Activated T-helper 2 cell treated with anti-CD3 and anti-CD28 coated beads, Interferon-gamma antibody, Interleukin-2, Interleukin-4, amounts not matched to agents 10 μg/mL and 5 μg/mL and 100 μg/mL, durations not matched to agents 14 hours and 24 hours and 36 hours (primary cell): ENCODE data around the gene MBNL1. TPM values are rescaled to one million over a fixed set of nuclear protein-coding genes. Genes with fewer than 3 reads are reported as not detected.

ENCODE experiments used
- DNase-seq: peaks from one replicate; pipeline ENCODE4 v3.0.0; 2021; ENCODE audit warnings: low spot score
- H3K27ac Mint-ChIP-seq: one replicate; pipeline ENCODE4 v1.8.0; 2021; ENCODE audit warnings: mixed read lengths
- H3K27me3 Mint-ChIP-seq: one replicate; pipeline ENCODE4 v1.8.0; 2021; ENCODE audit warnings: low read depth, mixed read lengths
- H3K36me3 Mint-ChIP-seq: one replicate; pipeline ENCODE4 v1.8.0; 2021; ENCODE audit warnings: low read depth, mixed read lengths
- H3K4me1 Mint-ChIP-seq: one replicate; pipeline ENCODE4 v1.8.0; 2021; ENCODE audit warnings: low read depth, mixed read lengths
- H3K4me3 Mint-ChIP-seq: one replicate; pipeline ENCODE4 v1.8.0; 2021; ENCODE audit warnings: low read depth, mild to moderate bottlenecking, moderate library complexity, mixed read lengths
- H3K9me3 Mint-ChIP-seq: one replicate; pipeline ENCODE4 v1.8.0; 2021; ENCODE audit warnings: mixed read lengths
- intact Hi-C: fragments of 100-400 bp; cut with micrococcal nuclease; formaldehyde crosslinking; loops from one replicate; pipeline ENCODE4 v1.15.1; 2023
- total RNA-seq: library from RNA; stranded (reverse); gene quantifications from 2 replicates; pipeline ENCODE4 v1.2.3, GENCODE V29; 2022

Gene MBNL1
- total RNA-seq, 1 donor from 2014 or later: 230 TPM

- Mint-ChIP-seq H3K4me1 (peaks cover 52% of the 10 kb centered on the region), H3K36me3 (peaks cover 36% of the 10 kb centered on the region), H3K27ac (no peak overlapping the region), H3K4me3 (no peak overlapping the region), H3K27me3 (no peaks in the 10 kb centered on the region), H3K9me3 (no peaks in the 10 kb centered on the region)
- intact Hi-C loops: loop anchor here (5.0 kb wide), 1 partner anchor 44 kb away; no protein-coding TSS in a partner anchor
- no peak for DNase-seq
Measured at GRCh38 chr3:152400887-152401286, 132.2 kb downstream of the MBNL1 start.

DNA sequence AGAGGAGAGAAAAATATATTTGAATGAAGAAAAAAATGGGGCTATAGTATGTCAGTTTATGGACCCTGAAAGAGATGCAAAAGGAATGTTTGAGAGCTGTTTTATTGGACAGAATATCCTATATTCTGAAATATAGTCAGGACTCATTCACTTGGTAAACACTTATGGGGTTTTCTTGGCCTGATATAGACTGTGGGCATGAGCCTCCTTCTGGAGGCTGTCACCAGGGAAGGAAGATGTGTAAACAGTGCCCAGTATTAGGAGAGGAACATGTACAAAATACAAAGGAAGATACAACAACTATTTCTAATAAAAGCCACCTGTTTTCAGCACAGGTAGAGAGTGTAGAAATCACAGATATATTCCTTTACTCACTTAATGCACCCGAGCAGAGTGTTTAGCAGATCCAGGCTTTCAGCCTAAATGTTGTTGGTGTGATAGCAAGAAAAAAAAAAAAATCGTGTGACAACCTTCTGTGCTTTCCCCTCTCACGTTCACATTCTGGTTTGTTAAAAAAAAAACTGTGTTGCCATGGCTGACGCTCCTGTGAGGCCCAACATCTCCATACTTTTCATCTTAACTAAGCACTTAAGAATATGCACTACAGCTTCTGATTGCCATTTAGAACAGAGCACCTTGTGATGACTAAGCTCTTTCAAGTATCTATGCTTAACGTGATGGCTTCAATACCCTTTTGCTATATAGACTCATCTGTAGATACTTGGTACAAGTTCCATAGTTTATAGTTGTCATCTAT is 134.1 kb downstream of the MBNL1 start:
- Mint-ChIP-seq H3K27ac (peak overlapping the region; percentile 64), H3K36me3 (peaks cover 27% of the 10 kb centered on the region), H3K27me3 (no peaks in the 10 kb centered on the region), H3K4me1 (peaks cover 59% of the 10 kb centered on the region), H3K9me3 (no peaks in the 10 kb centered on the region), H3K4me3 (no peak overlapping the region)
- intact Hi-C loops: loop anchor here (5.0 kb wide), 1 partner anchor 46 kb away; no protein-coding TSS in a partner anchor
- no peak for DNase-seq

DNA sequence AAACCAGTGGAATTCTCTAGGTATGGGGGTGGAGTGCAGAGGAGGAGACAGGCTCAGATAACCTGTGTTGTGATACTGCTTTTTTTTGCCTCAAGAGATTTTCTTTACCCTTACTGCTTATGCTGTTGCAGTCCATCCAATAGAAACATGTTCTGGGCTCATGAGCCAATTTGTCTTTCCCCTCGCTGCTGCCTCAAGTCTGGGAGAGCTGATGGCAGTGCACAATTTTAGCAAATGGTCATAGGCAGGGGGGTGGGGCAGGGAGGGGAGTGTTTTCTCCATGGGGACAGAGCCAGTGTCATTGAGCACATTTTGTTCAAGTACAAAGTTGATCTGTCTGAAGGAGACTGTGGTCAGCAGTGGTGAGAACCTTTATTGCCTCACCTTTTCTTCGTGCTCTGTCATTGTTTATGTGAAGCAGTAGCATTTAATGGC is 134.9 kb downstream of the MBNL1 start:
- Mint-ChIP-seq H3K27me3 (no peaks in the 10 kb centered on the region), H3K4me3 (no peak overlapping the region), H3K27ac (peak overlapping the region; percentile 64), H3K9me3 (no peaks in the 10 kb centered on the region), H3K4me1 (peaks cover 57% of the 10 kb centered on the region), H3K36me3 (peaks cover 24% of the 10 kb centered on the region)
- no peak for DNase-seq
- intact Hi-C loops: loop anchor here (5.0 kb wide), 1 partner anchor 46 kb away; no protein-coding TSS in a partner anchor

DNA sequence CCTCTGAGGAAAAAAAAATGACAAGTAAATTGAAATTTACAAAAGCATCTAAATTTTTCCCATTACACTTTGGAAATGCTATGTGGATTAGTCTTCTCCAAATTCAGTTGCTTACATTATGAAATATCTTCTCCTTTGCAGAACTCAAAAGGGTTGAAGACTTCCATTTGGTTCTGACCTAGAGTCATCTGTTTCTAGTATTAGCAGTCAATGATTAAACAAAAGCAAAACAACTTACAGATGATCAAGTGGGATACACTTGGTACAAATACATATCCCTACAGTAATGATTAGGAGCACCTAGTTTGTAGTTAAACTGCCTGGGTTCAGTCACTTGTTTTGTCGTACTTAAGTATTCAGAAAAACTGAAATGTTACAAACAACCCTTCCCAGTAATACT is 136.2 kb downstream of the MBNL1 start:
- Mint-ChIP-seq H3K4me3 (no peak overlapping the region), H3K27me3 (no peaks in the 10 kb centered on the region), H3K27ac (no peak overlapping the region), H3K9me3 (no peaks in the 10 kb centered on the region), H3K36me3 (peaks cover 13% of the 10 kb centered on the region), H3K4me1 (peaks cover 49% of the 10 kb centered on the region)
- DNase-seq: no peak
- intact Hi-C loops: loop anchor here (5.0 kb wide), 1 partner anchor 48 kb away; no protein-coding TSS in a partner anchor

- H3K4me3 Mint-ChIP-seq: no peak overlapping the region
- H3K27me3 Mint-ChIP-seq: no peaks in the 10 kb centered on the region
- no peaks in the 10 kb centered on the region for H3K9me3 Mint-ChIP-seq
- peaks cover 42% of the 10 kb centered on the region for H3K4me1 Mint-ChIP-seq
- peaks cover 11% of the 10 kb centered on the region for H3K36me3 Mint-ChIP-seq
- no peak for DNase-seq
- H3K27ac Mint-ChIP-seq: peak overlapping the region; percentile 5
- intact Hi-C loops: no loop called here
Measured at GRCh38 chr3:152405915-152406802, 137.4 kb downstream of the MBNL1 start.

DNA sequence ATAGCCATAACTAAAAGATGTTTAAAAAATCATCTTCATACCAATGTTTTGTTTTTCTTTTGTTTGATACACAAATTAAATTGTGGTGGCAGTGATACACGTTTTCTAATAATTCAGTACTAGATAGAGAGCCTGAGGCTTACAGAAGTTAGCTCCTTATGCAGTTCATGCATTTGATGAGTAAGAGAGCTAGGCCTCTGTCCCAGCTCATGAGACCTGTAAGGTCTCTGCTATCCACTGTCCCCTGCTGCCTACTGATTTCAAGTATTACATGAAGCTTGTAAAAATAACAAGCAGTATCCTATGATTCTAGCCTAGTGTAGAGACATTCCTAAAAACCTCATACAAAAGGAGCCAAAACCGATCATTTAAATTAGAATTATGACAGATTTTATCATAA is 144.5 kb downstream of the MBNL1 start:
- no peak for DNase-seq
- Mint-ChIP-seq H3K36me3 (peaks cover 42% of the 10 kb centered on the region), H3K27me3 (no peaks in the 10 kb centered on the region), H3K9me3 (no peaks in the 10 kb centered on the region), H3K4me1 (peaks cover 28% of the 10 kb centered on the region), H3K4me3 (no peak overlapping the region), H3K27ac (no peak overlapping the region)
- intact Hi-C loops: no loop called here

DNA sequence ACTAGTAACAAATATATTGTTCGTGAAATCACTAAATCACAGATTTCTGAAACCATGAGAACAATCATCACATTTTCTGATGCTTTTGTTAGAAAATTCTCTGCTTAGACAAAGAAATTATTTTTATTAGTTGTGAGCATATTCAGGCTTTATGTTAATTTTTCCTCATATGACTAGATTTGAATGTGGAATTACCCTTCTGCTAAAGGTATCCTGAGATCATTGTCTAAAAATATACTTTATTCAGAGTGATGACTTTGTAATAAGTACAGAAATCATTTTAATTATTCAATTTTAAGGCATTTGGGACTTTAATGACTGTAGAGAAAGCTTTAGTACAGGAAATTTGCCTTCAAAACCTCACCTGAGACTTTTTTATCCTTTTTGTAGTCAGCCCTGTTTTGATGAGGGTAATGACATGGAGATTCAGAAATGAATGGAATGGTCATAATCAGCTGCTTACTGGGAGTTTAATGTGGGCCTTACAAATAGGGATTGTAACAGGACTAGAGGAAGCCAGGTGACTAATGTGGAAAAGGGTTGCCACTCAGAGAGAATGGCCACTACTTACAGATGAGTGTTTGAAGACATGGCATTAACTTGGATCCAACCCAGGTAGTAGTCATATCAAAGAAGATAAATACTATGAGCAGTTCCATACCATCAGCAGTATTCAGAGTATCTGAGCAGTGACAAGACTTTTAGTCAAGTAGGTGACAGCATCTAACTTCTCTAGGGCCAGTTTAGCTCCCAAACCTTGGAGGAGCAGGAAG is 148.3 kb downstream of the MBNL1 start:
- no peak overlapping the region for H3K4me3 Mint-ChIP-seq
- peaks cover 40% of the 10 kb centered on the region for H3K4me1 Mint-ChIP-seq
- peaks cover 12% of the 10 kb centered on the region for H3K9me3 Mint-ChIP-seq
- DNase-seq: no peak
- H3K27ac Mint-ChIP-seq: peak overlapping the region; percentile 36
- intact Hi-C loops: no loop called here
- no peaks in the 10 kb centered on the region for H3K27me3 Mint-ChIP-seq
- peaks cover 72% of the 10 kb centered on the region for H3K36me3 Mint-ChIP-seq

GRCh38 chr3:152419748-152420147 is 151.0 kb downstream of the MBNL1 start:
- Mint-ChIP-seq H3K9me3 (peaks cover 25% of the 10 kb centered on the region), H3K4me1 (peaks cover 52% of the 10 kb centered on the region), H3K27ac (no peak overlapping the region), H3K4me3 (no peak overlapping the region), H3K36me3 (peaks cover 91% of the 10 kb centered on the region), H3K27me3 (no peaks in the 10 kb centered on the region)
- DNase-seq: no peak
- intact Hi-C loops: no loop called here

- intact Hi-C loops: no loop called here
- peaks cover 59% of the 10 kb centered on the region for H3K4me1 Mint-ChIP-seq
- no peak overlapping the region for H3K4me3 Mint-ChIP-seq
- H3K27me3 Mint-ChIP-seq: no peaks in the 10 kb centered on the region
- H3K9me3 Mint-ChIP-seq: peaks cover 25% of the 10 kb centered on the region
- no peak for DNase-seq
- peaks cover 91% of the 10 kb centered on the region for H3K36me3 Mint-ChIP-seq
- no peak overlapping the region for H3K27ac Mint-ChIP-seq
Measured at GRCh38 chr3:152421162-152421561, 152.4 kb downstream of the MBNL1 start.

DNA sequence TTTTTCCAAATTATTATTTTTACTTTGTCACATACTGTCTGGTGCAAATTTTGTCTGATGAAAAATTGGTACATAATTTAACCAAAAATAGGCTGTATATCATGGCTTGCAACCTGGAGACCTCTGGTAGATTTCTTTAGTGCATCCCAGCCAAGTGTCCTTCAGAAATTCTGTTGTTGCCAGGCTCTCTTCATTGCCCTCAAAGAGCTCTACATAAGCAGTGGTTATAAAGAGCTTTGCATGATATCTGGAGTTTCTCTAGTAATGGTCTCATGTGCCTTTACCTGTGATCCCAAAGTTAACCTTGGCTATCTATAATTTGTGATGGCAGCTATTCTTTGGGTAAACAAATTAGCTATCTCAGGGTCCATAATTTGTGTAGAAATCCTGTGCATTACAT is 157.7 kb downstream of the MBNL1 start:
- Mint-ChIP-seq H3K36me3 (peaks cover 66% of the 10 kb centered on the region), H3K27me3 (no peaks in the 10 kb centered on the region), H3K4me1 (peaks cover 47% of the 10 kb centered on the region), H3K27ac (no peak overlapping the region), H3K9me3 (peaks cover 18% of the 10 kb centered on the region), H3K4me3 (no peak overlapping the region)
- intact Hi-C loops: no loop called here
- no peak for DNase-seq

- intact Hi-C loops: loop anchor here (2.0 kb wide), 1 partner anchor 14 kb away; no protein-coding TSS in a partner anchor
- no peak overlapping the region for H3K27ac Mint-ChIP-seq
Measured at GRCh38 chr3:152428577-152428976, 159.8 kb downstream of the MBNL1 start.

GRCh38 chr3:152430223-152431002 is 161.7 kb downstream of the MBNL1 start:
- Mint-ChIP-seq H3K27ac (peak overlapping the region; percentile 30), H3K27me3 (no peaks in the 10 kb centered on the region), H3K4me1 (peaks cover 32% of the 10 kb centered on the region), H3K36me3 (peaks cover 62% of the 10 kb centered on the region), H3K4me3 (no peak overlapping the region), H3K9me3 (peaks cover 15% of the 10 kb centered on the region)
- no peak for DNase-seq
- intact Hi-C loops: no loop called here

More at GRCh38 chr3:152428577-152428976, 159.8 kb downstream of the MBNL1 start:
- Mint-ChIP-seq H3K27me3 (no peaks in the 10 kb centered on the region), H3K9me3 (no peaks in the 10 kb centered on the region), H3K4me1 (peaks cover 32% of the 10 kb centered on the region), H3K36me3 (peaks cover 62% of the 10 kb centered on the region), H3K4me3 (no peak overlapping the region)
- no peak for DNase-seq
